PC-9 (cell line): ENCODE measurements around the gene RAB18. TPM values are rescaled to one million over a fixed set of nuclear protein-coding genes. Genes with fewer than 3 reads are reported as not detected.

Experiments used
- BruUV-seq: library from RNA; stranded (reverse); fragments of 400-500 nt; replicated peaks from 2 replicates; lab custom pipeline; 2021; lab: Mats Ljungman, UMichigan
- CTCF ChIA-PET: fragments of 300-600 bp; sonication (Branson Sonifier 250); formaldehyde crosslinking; loops from one replicate; lab custom pipeline; 2022; ENCODE audit warnings: antibody characterized with exemption; lab: Charles Lee
- POLR2A ChIA-PET: fragments of 300-600 bp; sonication (Branson Sonifier 250); formaldehyde crosslinking; loops from one replicate; lab custom pipeline; 2022; ENCODE audit warnings: antibody characterized with exemption; ENCODE audit not compliant: unreplicated experiment; lab: Charles Lee
- DNase-seq, 2 experiments: peaks; one replicate each; pipeline versions ENCODE4 v3.0.0 to v3.0.0-alpha.2; 2015 to 2022; ENCODE audit warnings: mixed read lengths in 1 of 2
- H2AFZ ChIP-seq: fragments of 200-600 bp; sonication (generic); 2 replicates; pipeline ENCODE4 v1.8.1; 2017; ENCODE audit warnings: antibody characterized with exemption
- H3F3A ChIP-seq: fragments of 200-600 bp; sonication (generic); 2 replicates; pipeline ENCODE4 v1.8.1; 2017; ENCODE audit warnings: antibody characterized with exemption, mild to moderate bottlenecking, low read depth; ENCODE audit not compliant: insufficient read depth
- H3K27ac ChIP-seq: fragments of 200-600 bp; sonication (generic); 2 replicates; pipeline ENCODE4 v1.6.1; 2016; ENCODE audit warnings: mixed run types
- H3K27me3 ChIP-seq: fragments of 200-600 bp; sonication (generic); 2 replicates; pipeline ENCODE4 v1.6.1; 2016; ENCODE audit warnings: low read depth, mixed run types; ENCODE audit not compliant: insufficient read depth
- H3K36me3 ChIP-seq: fragments of 200-600 bp; sonication (generic); 2 replicates; pipeline ENCODE4 v1.6.1; 2016; ENCODE audit warnings: low read depth, mixed run types
- H3K4me1 ChIP-seq: fragments of 200-600 bp; sonication (generic); replicated peaks from 2 replicates; pipeline ENCODE4 v1.6.1; 2016; ENCODE audit warnings: mixed run types; ENCODE audit not compliant: insufficient read depth
- H3K4me2 ChIP-seq: fragments of 200-600 bp; sonication (generic); 2 replicates; pipeline ENCODE4 v1.6.1; 2017; ENCODE audit warnings: mixed run types
- H3K4me3 ChIP-seq: fragments of 200-600 bp; sonication (generic); 2 replicates; pipeline ENCODE4 v1.6.1; 2016; ENCODE audit warnings: mixed run types
- H3K79me2 ChIP-seq: fragments of 200-600 bp; sonication (generic); 2 replicates; pipeline ENCODE4 v1.6.1; 2017; ENCODE audit warnings: low read depth, mixed run types
- H3K9me2 ChIP-seq: fragments of 200-600 bp; sonication (generic); 2 replicates; pipeline ENCODE4 v1.8.1; 2017; ENCODE audit warnings: mild to moderate bottlenecking; ENCODE audit not compliant: insufficient read depth
- H3K9me3 ChIP-seq: fragments of 200-600 bp; sonication (generic); 2 replicates; pipeline ENCODE4 v1.8.1; 2016; ENCODE audit warnings: low read depth; ENCODE audit not compliant: insufficient read depth
- H4K20me1 ChIP-seq: fragments of 200-600 bp; sonication (generic); 2 replicates; pipeline ENCODE4 v1.8.1; 2017; ENCODE audit not compliant: insufficient read depth
- EZH2 ChIP-seq: fragments of 200-600 bp; sonication (generic); IDR thresholded peaks from 2 replicates; pipeline ENCODE4 v1.8.0; 2017; ENCODE audit warnings: antibody characterized with exemption, low read depth
- intact Hi-C: fragments of 100-400 bp; cut with micrococcal nuclease; formaldehyde crosslinking; loops from one replicate; pipeline ENCODE4 v1.10.0; 2022; ENCODE audit not compliant: unreplicated experiment
- total RNA-seq: library from RNA; stranded (reverse); gene quantifications from 2 replicates; pipeline ENCODE4 v1.2.3, GENCODE V29; 2021
- TF ChIP-seq, protein P1 (sequence below): fragments of 200-600 bp; sonication (generic); conservative IDR thresholded peaks from 2 replicates; pipeline ENCODE4 v1.6.1; 2017; ENCODE audit warnings: mixed run types, antibody characterized with exemption, mild to moderate bottlenecking, moderate library complexity

Gene RAB18
- total RNA-seq, 1 experiment from 2014 or later = 63.1 TPM

DNA sequence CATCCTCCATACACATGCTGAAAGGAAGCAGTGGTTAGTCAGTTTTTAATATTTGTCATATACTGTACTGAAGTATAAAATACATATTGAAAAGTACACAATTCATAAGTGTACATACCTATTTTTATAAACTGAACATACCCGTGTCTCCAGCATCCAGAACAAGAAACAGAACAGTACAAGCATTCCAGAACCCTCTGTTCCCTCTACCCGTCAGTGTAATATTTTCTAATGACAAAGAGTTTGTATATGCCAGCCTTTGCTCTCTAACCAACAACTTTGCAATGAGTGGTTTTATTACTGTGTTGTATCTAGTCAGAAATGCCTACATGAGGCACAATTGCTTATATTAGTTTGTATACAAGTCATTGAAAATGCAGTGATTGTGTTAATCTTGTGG, 18.7 kb upstream of the RAB18 start:
- intact Hi-C loops = no loop called here
- no peak for TF ChIP-seq EZH2
- TF ChIP-seq, protein P1, sequence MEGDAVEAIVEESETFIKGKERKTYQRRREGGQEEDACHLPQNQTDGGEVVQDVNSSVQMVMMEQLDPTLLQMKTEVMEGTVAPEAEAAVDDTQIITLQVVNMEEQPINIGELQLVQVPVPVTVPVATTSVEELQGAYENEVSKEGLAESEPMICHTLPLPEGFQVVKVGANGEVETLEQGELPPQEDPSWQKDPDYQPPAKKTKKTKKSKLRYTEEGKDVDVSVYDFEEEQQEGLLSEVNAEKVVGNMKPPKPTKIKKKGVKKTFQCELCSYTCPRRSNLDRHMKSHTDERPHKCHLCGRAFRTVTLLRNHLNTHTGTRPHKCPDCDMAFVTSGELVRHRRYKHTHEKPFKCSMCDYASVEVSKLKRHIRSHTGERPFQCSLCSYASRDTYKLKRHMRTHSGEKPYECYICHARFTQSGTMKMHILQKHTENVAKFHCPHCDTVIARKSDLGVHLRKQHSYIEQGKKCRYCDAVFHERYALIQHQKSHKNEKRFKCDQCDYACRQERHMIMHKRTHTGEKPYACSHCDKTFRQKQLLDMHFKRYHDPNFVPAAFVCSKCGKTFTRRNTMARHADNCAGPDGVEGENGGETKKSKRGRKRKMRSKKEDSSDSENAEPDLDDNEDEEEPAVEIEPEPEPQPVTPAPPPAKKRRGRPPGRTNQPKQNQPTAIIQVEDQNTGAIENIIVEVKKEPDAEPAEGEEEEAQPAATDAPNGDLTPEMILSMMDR = no peak
- Histone ChIP-seq H3K4me1 (0 out of 2 replicates have a peak, but pooled peaks cover 11% of the 10 kb centered on the region), H4K20me1 (no peaks in the 10 kb centered on the region), H3K36me3 (no peaks in the 10 kb centered on the region), H3K79me2 (no peaks in the 10 kb centered on the region), H3F3A (no peaks in the 10 kb centered on the region), H3K9me3 (no peaks in the 10 kb centered on the region), H3K4me2 (no peak overlapping the region), H3K27ac (no peak overlapping the region), H3K27me3 (peaks cover 3% of the 10 kb centered on the region; the same call in 1 of the 2 replicates), H3K9me2 (no peaks in the 10 kb centered on the region), H3K4me3 (no peak overlapping the region), H2AFZ (no peak overlapping the region)
- POLR2A ChIA-PET = no interaction called here
- BruUV-seq = no TSS peak
- no peak for DNase-seq
- CTCF ChIA-PET = no interaction called here

DNA sequence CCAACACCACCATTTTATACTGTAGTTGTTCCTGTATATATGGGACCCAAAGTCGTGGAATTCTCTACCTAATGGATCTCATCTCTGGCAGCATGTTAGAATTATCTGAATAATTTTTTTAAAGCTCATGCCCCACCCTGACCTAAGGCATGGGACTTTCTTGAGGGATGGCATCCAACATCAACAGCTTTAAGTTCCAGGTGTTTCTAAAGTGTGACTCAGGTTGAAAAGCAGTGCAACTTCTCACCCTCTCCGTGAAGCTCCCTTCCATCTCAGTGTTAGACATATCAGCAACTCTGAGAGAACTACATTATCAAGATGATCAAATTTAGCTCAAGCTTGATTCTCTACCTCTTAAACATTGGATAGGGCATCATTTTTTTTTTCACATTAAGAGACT, 18.1 kb upstream of the RAB18 start:
- Histone ChIP-seq H2AFZ (no peak overlapping the region), H3K9me3 (no peaks in the 10 kb centered on the region), H3K4me2 (no peak overlapping the region), H3K9me2 (no peaks in the 10 kb centered on the region), H3K27ac (no peak overlapping the region), H3F3A (no peaks in the 10 kb centered on the region), H3K36me3 (no peaks in the 10 kb centered on the region), H3K79me2 (no peaks in the 10 kb centered on the region), H3K27me3 (peaks cover 3% of the 10 kb centered on the region; the same call in 1 of the 2 replicates), H4K20me1 (no peaks in the 10 kb centered on the region), H3K4me3 (no peak overlapping the region), H3K4me1 (0 out of 2 replicates have a peak, but pooled peaks cover 11% of the 10 kb centered on the region)
- intact Hi-C loops = no loop called here
- no peak for DNase-seq
- POLR2A ChIA-PET = no interaction called here
- no peak for TF ChIP-seq EZH2
- TF ChIP-seq, protein P1 = no peak
- no TSS peak for BruUV-seq
- CTCF ChIA-PET = no interaction called here

- no peak for DNase-seq
- POLR2A ChIA-PET = no interaction called here
- Histone ChIP-seq H3K4me1 (no peaks in the 10 kb centered on the region), H3F3A (no peaks in the 10 kb centered on the region), H3K9me3 (no peaks in the 10 kb centered on the region), H3K27ac (no peak overlapping the region), H2AFZ (no peak overlapping the region), H3K79me2 (no peaks in the 10 kb centered on the region), H3K27me3 (peaks cover 3% of the 10 kb centered on the region; the same call in 1 of the 2 replicates), H4K20me1 (no peaks in the 10 kb centered on the region), H3K4me2 (no peak overlapping the region), H3K9me2 (no peaks in the 10 kb centered on the region), H3K36me3 (no peaks in the 10 kb centered on the region), H3K4me3 (no peak overlapping the region)
- CTCF ChIA-PET = no interaction called here
- TF ChIP-seq EZH2 = no peak
- TF ChIP-seq, protein P1 = no peak
- intact Hi-C loops = no loop called here
- BruUV-seq = no TSS peak
These were observed 13.3 kb upstream of the RAB18 start for GRCh38 chr10:27490807-27491206.
